CD14-positive monocyte (primary cell): Measurements from ENCODE around the gene RBMS3. TPM values are rescaled to one million over a fixed set of nuclear protein-coding genes. Genes with fewer than 3 reads are reported as not detected.

ENCODE experiments used
- DNase-seq, 3 donors: peaks; one replicate each; pipeline ENCODE4 v3.0.0-alpha.2; 2011 to 2022
- H2AFZ ChIP-seq: 2 replicates; pipeline ENCODE4 v1.6.0; 2012; ENCODE audit warnings: mild to moderate bottlenecking, low read depth, low read length, inconsistent platforms; ENCODE audit not compliant: insufficient read depth, poor library complexity, severe bottlenecking
- H3K27ac ChIP-seq, 2 donors: 1 replicate in 1 of 2; 2 replicates in 1 of 2; pipeline ENCODE4 v1.5.1; 2012 to 2013; ENCODE audit warnings: low read length in 2 of 2, control low read depth in 1 of 2, inconsistent platforms in 1 of 2, low read depth in 1 of 2, mild to moderate bottlenecking in 1 of 2
- H3K27me3 ChIP-seq, 2 donors: one replicate each; pipeline versions ENCODE4 v1.6.0 to v1.6.1; 2011 to 2013; ENCODE audit warnings: low read length in 2 of 2; ENCODE audit not compliant: control insufficient read depth in 2 of 2, insufficient read depth in 2 of 2
- H3K36me3 ChIP-seq, 2 donors: replicated peaks in 1 of 2; 1 replicate in 1 of 2; 2 replicates in 1 of 2; pipeline versions ENCODE4 v1.5.1 to v1.6.1; 2012 to 2013; ENCODE audit warnings: low read length in 2 of 2, control low read depth in 1 of 2, inconsistent platforms in 1 of 2, mild to moderate bottlenecking in 1 of 2; ENCODE audit not compliant: insufficient read depth in 2 of 2, control insufficient read depth in 1 of 2
- H3K4me1 ChIP-seq, 2 donors: 1 replicate in 1 of 2; 2 replicates in 1 of 2; pipeline versions ENCODE4 v1.5.1 to v1.6.1; 2012 to 2013; ENCODE audit warnings: low read length in 2 of 2, control low read depth in 1 of 2, inconsistent platforms in 1 of 2, mild to moderate bottlenecking in 1 of 2, moderate library complexity in 1 of 2; ENCODE audit not compliant: insufficient read depth in 2 of 2, control insufficient read depth in 1 of 2
- H3K4me2 ChIP-seq: replicated peaks from 2 replicates; pipeline ENCODE3; 2012; ENCODE audit warnings: low read length, moderate library complexity, mild to moderate bottlenecking; ENCODE audit not compliant: poor library complexity, severe bottlenecking; ENCODE audit errors: extremely low read depth
- H3K4me3 ChIP-seq, 3 experiments: fragments of 200-600 bp in 1 of 3; sonication (generic) in 1 of 3; replicated peaks in 1 of 3; 1 replicate in 2 of 3; 2 replicates in 1 of 3; pipeline ENCODE4 v1.5.1; 2011 to 2013; ENCODE audit warnings: low read length in 3 of 3, mild to moderate bottlenecking in 3 of 3, control low read depth in 2 of 3, low read depth in 2 of 3, inconsistent platforms in 1 of 3, moderate library complexity in 1 of 3
- H3K79me2 ChIP-seq: 2 replicates; pipeline ENCODE4 v1.6.0; 2012; ENCODE audit warnings: mild to moderate bottlenecking, control low read depth, inconsistent platforms, low read length, moderate library complexity; ENCODE audit not compliant: insufficient read depth
- H3K9ac ChIP-seq: 2 replicates; pipeline ENCODE4 v1.6.0; 2017; ENCODE audit warnings: low read length, mild to moderate bottlenecking; ENCODE audit not compliant: insufficient read depth, poor library complexity, severe bottlenecking
- H3K9me3 ChIP-seq, 2 donors: replicated peaks in 1 of 2; 1 replicate in 1 of 2; 2 replicates in 1 of 2; pipeline versions ENCODE4 v1.5.1 to v1.6.1; 2012 to 2013; ENCODE audit warnings: low read length in 2 of 2, control low read depth in 1 of 2; ENCODE audit not compliant: control insufficient read depth in 1 of 2, insufficient read depth in 1 of 2
- H4K20me1 ChIP-seq: 2 replicates; pipeline ENCODE4 v1.6.0; 2012; ENCODE audit warnings: mild to moderate bottlenecking, low read length, control low read depth, moderate library complexity; ENCODE audit not compliant: insufficient read depth
- H3K27ac Mint-ChIP-seq, 7 donors: one replicate each; pipeline ENCODE4 v1.8.0; 2020; ENCODE audit warnings: mild to moderate bottlenecking in 7 of 7, mixed read lengths in 7 of 7, moderate library complexity in 6 of 7, inconsistent platforms in 2 of 7
- H3K27me3 Mint-ChIP-seq, 3 donors: one replicate each; pipeline ENCODE4 v1.8.0; 2021 to 2022; ENCODE audit warnings: low read depth in 3 of 3, mild to moderate bottlenecking in 3 of 3, mixed read lengths in 3 of 3, moderate library complexity in 3 of 3, inconsistent platforms in 1 of 3
- H3K36me3 Mint-ChIP-seq, 2 donors: one replicate each; pipeline ENCODE4 v1.8.0; 2020; ENCODE audit warnings: mixed read lengths in 2 of 2, inconsistent platforms in 1 of 2, mild to moderate bottlenecking in 1 of 2
- H3K4me1 Mint-ChIP-seq: one replicate; pipeline ENCODE4 v1.8.0; 2020; ENCODE audit warnings: mild to moderate bottlenecking, mixed read lengths
- H3K4me3 Mint-ChIP-seq, 2 donors: one replicate each; pipeline ENCODE4 v1.8.0; 2020; ENCODE audit warnings: mild to moderate bottlenecking in 2 of 2, mixed read lengths in 2 of 2, moderate library complexity in 1 of 2
- H3K9me3 Mint-ChIP-seq, 7 donors: one replicate each; pipeline ENCODE4 v1.8.0; 2020 to 2022; ENCODE audit warnings: mixed read lengths in 7 of 7, mild to moderate bottlenecking in 6 of 7, moderate library complexity in 6 of 7, inconsistent platforms in 2 of 7
- CTCF ChIP-seq: fragments of 200-600 bp; IDR thresholded peaks from one replicate; pipeline ENCODE4 v1.8.0; 2022; ENCODE audit warnings: antibody characterized with exemption, mild to moderate bottlenecking
- WGBS: methylation state at CpG from one replicate; pipeline ENCODE4 v1.1.5; 2013; ENCODE audit warnings: missing lambda C conversion rate; ENCODE audit not compliant: insufficient coverage; 5-methylcytosine and 5-hydroxymethylcytosine counted together
- intact Hi-C, 2 donors: fragments of 100-400 bp; cut with micrococcal nuclease; formaldehyde crosslinking; loops; one replicate each; pipeline versions ENCODE4 v1.15.0 to v1.15.1; 2023
- polyA plus RNA-seq, 3 donors: library from polyadenylated mRNA; depleted of rRNA in 1 of 3; unstranded in 2 of 3; stranded (reverse) in 1 of 3; fragments of 300-500 nt in 2 of 3; fragments of >200 nt in 1 of 3; fragmentation: Illumina TruSeq in 2 of 3; gene quantifications; 1 replicate in 2 of 3; 2 replicates in 1 of 3; pipeline ENCODE4 v1.2.3, GENCODE V29; 2012 to 2021

The RBMS3 gene
- polyA plus RNA-seq, 3 donors, result not detected

- Histone ChIP-seq H3K4me1 (peaks cover 18% of the 10 kb centered on the region in 2 donors), H3K27ac (no peak overlapping the region), H3K4me3 (no peak overlapping the region), H3K27me3 (no peaks in the 10 kb centered on the region), H3K9ac (no peak overlapping the region), H3K79me2 (no peaks in the 10 kb centered on the region), H2AFZ (no peak overlapping the region), H3K36me3 (no peaks in the 10 kb centered on the region), H3K9me3 (no peaks in the 10 kb centered on the region), H4K20me1 (no peaks in the 10 kb centered on the region), H3K4me2 (no peak overlapping the region)
- Mint-ChIP-seq H3K27me3 (peaks cover 1 to 5% (median 2%) of the 10 kb centered on the region in 3 donors), H3K9me3 (peaks cover 0 to 1% (median 0%) of the 10 kb centered on the region in 7 donors), H3K4me3 (no peak overlapping the region), H3K4me1 (peaks cover 23% of the 10 kb centered on the region), H3K27ac (no peak overlapping the region), H3K36me3 (no peaks in the 10 kb centered on the region)
- intact Hi-C loops, result no loop called here
- TF ChIP-seq CTCF, result no peak
- WGBS, result no CpG with 5 or more reads among the region's 3 CpGs
- DNase-seq, result no peak
These were observed 483.2 kb downstream of the RBMS3 start for GRCh38 chr3:29764041-29764440.

- no peak overlapping the region for H3K4me3 Mint-ChIP-seq
- no CpG with 5 or more reads among the region's 2 CpGs for WGBS
These were observed 483.9 kb downstream of the RBMS3 start for GRCh38 chr3:29764603-29765254.

More at GRCh38 chr3:29764603-29765254, 483.9 kb downstream of the RBMS3 start:
- no peak overlapping the region for H3K9ac ChIP-seq
- H3K4me1 ChIP-seq, result peaks cover 11% of the 10 kb centered on the region in 2 donors
- H3K9me3 ChIP-seq, result no peaks in the 10 kb centered on the region
- H3K79me2 ChIP-seq, result no peaks in the 10 kb centered on the region
- no peak overlapping the region for H3K27ac Mint-ChIP-seq
- TF ChIP-seq CTCF, result no peak
- no peak overlapping the region for H2AFZ ChIP-seq
- H3K27me3 ChIP-seq, result no peaks in the 10 kb centered on the region
- no peak for DNase-seq
- no peaks in the 10 kb centered on the region for H4K20me1 ChIP-seq
- no peaks in the 10 kb centered on the region for H3K36me3 ChIP-seq
- H3K27me3 Mint-ChIP-seq, result peaks cover 1 to 5% (median 2%) of the 10 kb centered on the region in 3 donors
- peaks cover 16% of the 10 kb centered on the region for H3K4me1 Mint-ChIP-seq
- no peak overlapping the region for H3K4me2 ChIP-seq
- no peak overlapping the region for H3K27ac ChIP-seq
- H3K36me3 Mint-ChIP-seq, result no peaks in the 10 kb centered on the region
- H3K4me3 ChIP-seq, result no peak overlapping the region
- intact Hi-C loops, result no loop called here
- peaks cover 0 to 1% (median 0%) of the 10 kb centered on the region in 7 donors for H3K9me3 Mint-ChIP-seq
